ENCODE data around the gene WDR20. TPM values are rescaled to one million over a fixed set of nuclear protein-coding genes. Genes with fewer than 3 reads are reported as not detected.
A peak's percentile ranks its signal among the peaks of the same experiment; 100 is the strongest.

The WDR20 gene
- total and polyA plus RNA-seq, 2 experiments from 2014 or later, result 15.1 to 24.9 TPM

- TF ChIP-seq EZH2 (IDR thresholded peaks at IDR 0.05; ENCODE audit: insufficient read depth, poor library complexity, severe bottlenecking) (no peak), EZH2phosphoT487 (IDR thresholded peaks at IDR 0.05; ENCODE audit: insufficient read depth, low read depth) (no peak)
- H3K4me1 ChIP-seq (ENCODE audit: insufficient read depth), result peaks cover 14% of the 10 kb centered on the region
- peaks cover 5% of the 10 kb centered on the region; the same call in 1 of the 2 replicates for H3F3A ChIP-seq (ENCODE audit: insufficient read depth)
- DNase-seq, result no peak
- WGBS, 2 experiments (ENCODE audit: low coverage in 1 of 2, low lambda C conversion rate in 2 of 2, missing lambda C conversion rate in 2 of 2), result 15 to 22% methylated on average over 3 of the region's 3 CpGs
- no peaks in the 10 kb centered on the region for H3K9me3 ChIP-seq (ENCODE audit: low read depth)
- peak overlapping the region; percentile 90 for H3K9ac ChIP-seq
- no peaks in the 10 kb centered on the region for H4K20me1 ChIP-seq (ENCODE audit: insufficient read depth)
- peaks cover 38% of the 10 kb centered on the region for H3K79me2 ChIP-seq (ENCODE audit: insufficient read depth)
- H3K4me2 ChIP-seq (ENCODE audit: unreplicated experiment), result peak overlapping the region; percentile 78
- H3K9me2 ChIP-seq (ENCODE audit: insufficient read depth), result no peaks in the 10 kb centered on the region
- in situ Hi-C loops (cut with MboI), result no loop called here
- peak overlapping the region; percentile 95 for H2AFZ ChIP-seq
- peak overlapping the region; percentile 86 for H3K4me3 ChIP-seq
- no peak overlapping the region for H3K27ac ChIP-seq
- no peaks in the 10 kb centered on the region for H3K36me3 ChIP-seq (ENCODE audit: low read depth)
- H3K27me3 ChIP-seq (replicated peaks; ENCODE audit: insufficient read depth), result no peaks in the 10 kb centered on the region
Observed at GRCh38 chr14:102138535-102138934, 1.2 kb upstream of the WDR20 start.

- Histone ChIP-seq H3K27me3 (replicated peaks; ENCODE audit: insufficient read depth) (no peaks in the 10 kb centered on the region), H3K36me3 (ENCODE audit: low read depth) (no peaks in the 10 kb centered on the region), H4K20me1 (ENCODE audit: insufficient read depth) (no peaks in the 10 kb centered on the region), H3K4me3 (peak overlapping the region; percentile 86), H3K4me1 (ENCODE audit: insufficient read depth) (peaks cover 14% of the 10 kb centered on the region), H3K4me2 (ENCODE audit: unreplicated experiment) (peak overlapping the region; percentile 78), H3K9me3 (ENCODE audit: low read depth) (no peaks in the 10 kb centered on the region), H3K27ac (no peak overlapping the region), H3K9ac (peak overlapping the region; percentile 90), H3F3A (ENCODE audit: insufficient read depth) (peaks cover 5% of the 10 kb centered on the region; the same call in 1 of the 2 replicates), H3K9me2 (ENCODE audit: insufficient read depth) (no peaks in the 10 kb centered on the region), H2AFZ (peak overlapping the region; percentile 95), H3K79me2 (ENCODE audit: insufficient read depth) (peaks cover 41% of the 10 kb centered on the region)
- in situ Hi-C loops (cut with MboI), result no loop called here
- TF ChIP-seq EZH2phosphoT487 (IDR thresholded peaks at IDR 0.05; ENCODE audit: insufficient read depth, low read depth) (no peak), EZH2 (IDR thresholded peaks at IDR 0.05; ENCODE audit: insufficient read depth, poor library complexity, severe bottlenecking) (no peak)
- peak; percentile 48 for DNase-seq
- 5 to 6% methylated on average over 14 of the region's 14 CpGs for WGBS, 2 experiments (ENCODE audit: low coverage in 1 of 2, low lambda C conversion rate in 2 of 2, missing lambda C conversion rate in 2 of 2)
Observed at GRCh38 chr14:102138961-102139285, 774 bp upstream of the WDR20 start.

- peak overlapping the region; percentile 95 for H2AFZ ChIP-seq
- peaks cover 54% of the 10 kb centered on the region for H3K79me2 ChIP-seq (ENCODE audit: insufficient read depth)
- H3F3A ChIP-seq (ENCODE audit: insufficient read depth), result peaks cover 5% of the 10 kb centered on the region; the same call in 1 of the 2 replicates
- peak overlapping the region; percentile 92 for H3K4me2 ChIP-seq (ENCODE audit: unreplicated experiment)
- H3K9me3 ChIP-seq (ENCODE audit: low read depth), result no peaks in the 10 kb centered on the region
- peak; percentile 69 for DNase-seq
- H3K4me3 ChIP-seq, result peak overlapping the region; percentile 86
- in situ Hi-C loops (cut with MboI), result no loop called here
- H3K9me2 ChIP-seq (ENCODE audit: insufficient read depth), result no peaks in the 10 kb centered on the region
- no peak for TF ChIP-seq EZH2phosphoT487 (IDR thresholded peaks at IDR 0.05; ENCODE audit: insufficient read depth, low read depth)
- no peak for TF ChIP-seq EZH2 (IDR thresholded peaks at IDR 0.05; ENCODE audit: insufficient read depth, poor library complexity, severe bottlenecking)
- peak overlapping the region; percentile 90 for H3K9ac ChIP-seq
- peaks cover 14% of the 10 kb centered on the region for H3K4me1 ChIP-seq (ENCODE audit: insufficient read depth)
- 0 to 1% methylated on average over 38 to 41 of the region's 48 CpGs for WGBS, 2 experiments (ENCODE audit: low coverage in 1 of 2, low lambda C conversion rate in 2 of 2, missing lambda C conversion rate in 2 of 2)
- H3K36me3 ChIP-seq (ENCODE audit: low read depth), result no peaks in the 10 kb centered on the region
- no peaks in the 10 kb centered on the region for H4K20me1 ChIP-seq (ENCODE audit: insufficient read depth)
- H3K27ac ChIP-seq, result peak overlapping the region; percentile 27
- H3K27me3 ChIP-seq (replicated peaks; ENCODE audit: insufficient read depth), result no peaks in the 10 kb centered on the region
Observed at GRCh38 chr14:102140027-102140749, 491 bp downstream of the WDR20 start.

- Histone ChIP-seq H3K9me2 (ENCODE audit: insufficient read depth) (no peaks in the 10 kb centered on the region), H3K27me3 (replicated peaks; ENCODE audit: insufficient read depth) (no peaks in the 10 kb centered on the region), H3K4me1 (ENCODE audit: insufficient read depth) (peaks cover 14% of the 10 kb centered on the region), H3K9ac (peak overlapping the region; percentile 90), H3F3A (ENCODE audit: insufficient read depth) (peaks cover 5% of the 10 kb centered on the region; the same call in 1 of the 2 replicates), H3K27ac (peak overlapping the region; percentile 27), H3K36me3 (ENCODE audit: low read depth) (no peaks in the 10 kb centered on the region), H3K4me3 (peak overlapping the region; percentile 86), H3K79me2 (ENCODE audit: insufficient read depth) (peaks cover 60% of the 10 kb centered on the region), H4K20me1 (ENCODE audit: insufficient read depth) (no peaks in the 10 kb centered on the region), H3K4me2 (ENCODE audit: unreplicated experiment) (peak overlapping the region; percentile 92), H2AFZ (peak overlapping the region; percentile 95), H3K9me3 (ENCODE audit: low read depth) (no peaks in the 10 kb centered on the region)
- 2 to 4% methylated on average over 9 of the region's 9 CpGs for WGBS, 2 experiments (ENCODE audit: low coverage in 1 of 2, low lambda C conversion rate in 2 of 2, missing lambda C conversion rate in 2 of 2)
- DNase-seq, result no peak
- TF ChIP-seq EZH2 (IDR thresholded peaks at IDR 0.05; ENCODE audit: insufficient read depth, poor library complexity, severe bottlenecking) (no peak), EZH2phosphoT487 (IDR thresholded peaks at IDR 0.05; ENCODE audit: insufficient read depth, low read depth) (no peak)
- in situ Hi-C loops (cut with MboI), result no loop called here
Observed at GRCh38 chr14:102140750-102141145, 1.1 kb downstream of the WDR20 start.

Data from GM23248 (cell line).